Muscle layer of colon (tissue), 2 donors: Measurements from ENCODE around the gene TMEM114.

Source experiments
- H3K27ac ChIP-seq: one replicate; pipeline ENCODE4 v1.7.0; 2013; ENCODE audit warnings: low read depth, mild to moderate bottlenecking, low read length, moderate library complexity
- H3K27me3 ChIP-seq, 2 donors: one replicate each; pipeline ENCODE4 v1.7.0; 2013; ENCODE audit warnings: low read length in 2 of 2, mild to moderate bottlenecking in 2 of 2; ENCODE audit not compliant: insufficient read depth in 2 of 2, control insufficient read depth in 1 of 2
- H3K36me3 ChIP-seq: one replicate; pipeline ENCODE4 v1.7.0; 2013; ENCODE audit warnings: mild to moderate bottlenecking, low read length; ENCODE audit not compliant: insufficient read depth
- H3K4me1 ChIP-seq: one replicate; pipeline ENCODE4 v1.7.0; 2013; ENCODE audit warnings: mild to moderate bottlenecking, low read length; ENCODE audit not compliant: insufficient read depth
- H3K4me3 ChIP-seq, 2 donors: one replicate each; pipeline ENCODE4 v1.7.0; 2013; ENCODE audit warnings: low read length in 2 of 2, low read depth in 1 of 2, mild to moderate bottlenecking in 1 of 2, moderate library complexity in 1 of 2
- H3K9ac ChIP-seq: one replicate; pipeline ENCODE4 v1.7.0; 2013; ENCODE audit warnings: low read length
- H3K9me3 ChIP-seq: one replicate; pipeline ENCODE4 v1.7.0; 2013; ENCODE audit warnings: mild to moderate bottlenecking, low read length
- donor health status: abdominal sarcoma.
- donor health status: Adenocarcinoma of cecum.

Gene TMEM114

GRCh38 chr16:8589900-8590688 lies at the start of gene TMEM114:
Gene TMEM114 (minus strand): TSS chr16:8590511. CDS start chr16:8589838, 673 bp downstream.
- Histone ChIP-seq H3K4me1 (no peaks in the 10 kb centered on the region), H3K9ac (no peak within 1 kb of the TSS), H3K9me3 (no peaks in the 10 kb centered on the region), H3K4me3 (no peak within 1 kb of the TSS), H3K36me3 (no peaks in the 10 kb centered on the region), H3K27me3 (peaks cover 13 to 30% of the 10 kb centered on the region in 2 donors), H3K27ac (no peak within 1 kb of the TSS)

- Histone ChIP-seq H3K4me3 (no peak overlapping the region), H3K27ac (no peak overlapping the region), H3K36me3 (peaks cover 76% of the 10 kb centered on the region), H3K9me3 (no peaks in the 10 kb centered on the region), H3K4me1 (no peaks in the 10 kb centered on the region), H3K27me3 (no peaks in the 10 kb centered on the region), H3K9ac (no peak overlapping the region)
These were observed 49.4 kb upstream of the TMEM114 start for GRCh38 chr16:8639694-8640093.

- no peaks in the 10 kb centered on the region for H3K27me3 ChIP-seq
- H3K9ac ChIP-seq, result no peak overlapping the region
- H3K9me3 ChIP-seq, result no peaks in the 10 kb centered on the region
- H3K4me3 ChIP-seq, result no peak overlapping the region
- no peaks in the 10 kb centered on the region for H3K4me1 ChIP-seq
- peaks cover 72% of the 10 kb centered on the region for H3K36me3 ChIP-seq
- H3K27ac ChIP-seq, result no peak overlapping the region
These were observed 44.9 kb upstream of the TMEM114 start for GRCh38 chr16:8634991-8635736.

GRCh38 chr16:8632675-8633182 lies 42.4 kb upstream of the TMEM114 start:
- peaks cover 79% of the 10 kb centered on the region for H3K36me3 ChIP-seq
- no peaks in the 10 kb centered on the region for H3K4me1 ChIP-seq
- H3K4me3 ChIP-seq, result no peak overlapping the region
- no peak overlapping the region for H3K9ac ChIP-seq
- no peak overlapping the region for H3K27ac ChIP-seq
- no peaks in the 10 kb centered on the region for H3K27me3 ChIP-seq
- H3K9me3 ChIP-seq, result no peaks in the 10 kb centered on the region

- no peak overlapping the region for H3K27ac ChIP-seq
- peaks cover 80% of the 10 kb centered on the region for H3K36me3 ChIP-seq
- H3K4me1 ChIP-seq, result no peaks in the 10 kb centered on the region
- no peaks in the 10 kb centered on the region for H3K27me3 ChIP-seq
- no peaks in the 10 kb centered on the region for H3K9me3 ChIP-seq
- no peak overlapping the region for H3K4me3 ChIP-seq
- H3K9ac ChIP-seq, result no peak overlapping the region
These were observed 41.6 kb upstream of the TMEM114 start for GRCh38 chr16:8631818-8632465.

GRCh38 chr16:8631373-8631772 lies 41.1 kb upstream of the TMEM114 start:
- H3K4me3 ChIP-seq, result no peak overlapping the region
- no peaks in the 10 kb centered on the region for H3K9me3 ChIP-seq
- H3K27ac ChIP-seq, result no peak overlapping the region
- H3K27me3 ChIP-seq, result no peaks in the 10 kb centered on the region
- no peaks in the 10 kb centered on the region for H3K4me1 ChIP-seq
- H3K36me3 ChIP-seq, result peaks cover 77% of the 10 kb centered on the region
- no peak overlapping the region for H3K9ac ChIP-seq

- no peaks in the 10 kb centered on the region for H3K9me3 ChIP-seq
- peaks cover 80% of the 10 kb centered on the region for H3K36me3 ChIP-seq
- no peaks in the 10 kb centered on the region for H3K4me1 ChIP-seq
- H3K9ac ChIP-seq, result no peak overlapping the region
- no peak overlapping the region for H3K4me3 ChIP-seq
- H3K27ac ChIP-seq, result no peak overlapping the region
- no peaks in the 10 kb centered on the region for H3K27me3 ChIP-seq
These were observed 40.1 kb upstream of the TMEM114 start for GRCh38 chr16:8630255-8630953.

GRCh38 chr16:8628981-8629725 lies 38.8 kb upstream of the TMEM114 start:
- Histone ChIP-seq H3K9ac (no peak overlapping the region), H3K4me1 (no peaks in the 10 kb centered on the region), H3K9me3 (no peaks in the 10 kb centered on the region), H3K36me3 (peaks cover 76% of the 10 kb centered on the region), H3K27me3 (no peaks in the 10 kb centered on the region), H3K27ac (no peak overlapping the region), H3K4me3 (no peak overlapping the region)

GRCh38 chr16:8627456-8627855 lies 37.1 kb upstream of the TMEM114 start:
- Histone ChIP-seq H3K27ac (no peak overlapping the region), H3K9me3 (no peaks in the 10 kb centered on the region), H3K27me3 (no peaks in the 10 kb centered on the region), H3K9ac (no peak overlapping the region), H3K4me1 (peaks cover 11% of the 10 kb centered on the region), H3K4me3 (no peak overlapping the region), H3K36me3 (peaks cover 63% of the 10 kb centered on the region)

GRCh38 chr16:8626946-8627345 lies 36.6 kb upstream of the TMEM114 start:
- Histone ChIP-seq H3K9ac (no peak overlapping the region), H3K36me3 (peaks cover 58% of the 10 kb centered on the region), H3K4me3 (no peak overlapping the region), H3K27ac (no peak overlapping the region), H3K4me1 (peaks cover 14% of the 10 kb centered on the region), H3K9me3 (no peaks in the 10 kb centered on the region), H3K27me3 (no peaks in the 10 kb centered on the region)
